ENCODE measurements around the gene ZNF267.
A peak's percentile ranks its signal among the peaks of the same experiment; 100 is the strongest.

ZNF267 gene

GRCh38 chr16:31871510-31871909 is 2.1 kb upstream of the ZNF267 start:
- DNase-seq (ENCODE audit: low spot score) = no peak
- TF ChIP-seq, protein P1, sequence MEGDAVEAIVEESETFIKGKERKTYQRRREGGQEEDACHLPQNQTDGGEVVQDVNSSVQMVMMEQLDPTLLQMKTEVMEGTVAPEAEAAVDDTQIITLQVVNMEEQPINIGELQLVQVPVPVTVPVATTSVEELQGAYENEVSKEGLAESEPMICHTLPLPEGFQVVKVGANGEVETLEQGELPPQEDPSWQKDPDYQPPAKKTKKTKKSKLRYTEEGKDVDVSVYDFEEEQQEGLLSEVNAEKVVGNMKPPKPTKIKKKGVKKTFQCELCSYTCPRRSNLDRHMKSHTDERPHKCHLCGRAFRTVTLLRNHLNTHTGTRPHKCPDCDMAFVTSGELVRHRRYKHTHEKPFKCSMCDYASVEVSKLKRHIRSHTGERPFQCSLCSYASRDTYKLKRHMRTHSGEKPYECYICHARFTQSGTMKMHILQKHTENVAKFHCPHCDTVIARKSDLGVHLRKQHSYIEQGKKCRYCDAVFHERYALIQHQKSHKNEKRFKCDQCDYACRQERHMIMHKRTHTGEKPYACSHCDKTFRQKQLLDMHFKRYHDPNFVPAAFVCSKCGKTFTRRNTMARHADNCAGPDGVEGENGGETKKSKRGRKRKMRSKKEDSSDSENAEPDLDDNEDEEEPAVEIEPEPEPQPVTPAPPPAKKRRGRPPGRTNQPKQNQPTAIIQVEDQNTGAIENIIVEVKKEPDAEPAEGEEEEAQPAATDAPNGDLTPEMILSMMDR (conservative IDR thresholded peaks at IDR 0.05; ENCODE audit: low read depth) = no peak
- CTCF ChIA-PET = interaction anchor here (0.6 kb wide), 1 partner anchor 11 kb away, joined by 4 read pairs; no protein-coding TSS in a partner anchor
- POLR2A ChIA-PET (ENCODE audit: low non-redundant PET) = no interaction called here
- H3K27ac ChIP-seq = no peak overlapping the region

- TF ChIP-seq, protein P1 (conservative IDR thresholded peaks at IDR 0.05; ENCODE audit: low read depth) = no peak
- no peak for DNase-seq (ENCODE audit: low spot score)
- CTCF ChIA-PET = no interaction called here
- H3K27ac ChIP-seq = no peak overlapping the region
- POLR2A ChIA-PET (ENCODE audit: low non-redundant PET) = no interaction called here
Measured at GRCh38 chr16:31872201-31872600, 1.4 kb upstream of the ZNF267 start.

- H3K27ac ChIP-seq = peak overlapping the region; percentile 84
- TF ChIP-seq, protein P1 (conservative IDR thresholded peaks at IDR 0.05; ENCODE audit: low read depth) = no peak
- DNase-seq (ENCODE audit: low spot score) = peak; percentile 72
- ChIA-PET POLR2A (ENCODE audit: low non-redundant PET) (no interaction called here), CTCF (no interaction called here)
Measured at GRCh38 chr16:31874366-31875111, 932 bp downstream of the ZNF267 start.

GRCh38 chr16:31875112-31875803 is 1.7 kb downstream of the ZNF267 start:
- TF ChIP-seq, protein P1 (conservative IDR thresholded peaks at IDR 0.05; ENCODE audit: low read depth) = no peak
- DNase-seq (ENCODE audit: low spot score) = no peak
- CTCF ChIA-PET = no interaction called here
- POLR2A ChIA-PET (ENCODE audit: low non-redundant PET) = no interaction called here
- H3K27ac ChIP-seq = peak overlapping the region; percentile 45

- POLR2A ChIA-PET (ENCODE audit: low non-redundant PET) = no interaction called here
- CTCF ChIA-PET = no interaction called here
- TF ChIP-seq, protein P1 (conservative IDR thresholded peaks at IDR 0.05; ENCODE audit: low read depth) = no peak
- no peak for DNase-seq (ENCODE audit: low spot score)
- peak overlapping the region; percentile 32; the same call in 1 of the 2 replicates for H3K27ac ChIP-seq
Measured at GRCh38 chr16:31875928-31876547, 2.4 kb downstream of the ZNF267 start.

DNA sequence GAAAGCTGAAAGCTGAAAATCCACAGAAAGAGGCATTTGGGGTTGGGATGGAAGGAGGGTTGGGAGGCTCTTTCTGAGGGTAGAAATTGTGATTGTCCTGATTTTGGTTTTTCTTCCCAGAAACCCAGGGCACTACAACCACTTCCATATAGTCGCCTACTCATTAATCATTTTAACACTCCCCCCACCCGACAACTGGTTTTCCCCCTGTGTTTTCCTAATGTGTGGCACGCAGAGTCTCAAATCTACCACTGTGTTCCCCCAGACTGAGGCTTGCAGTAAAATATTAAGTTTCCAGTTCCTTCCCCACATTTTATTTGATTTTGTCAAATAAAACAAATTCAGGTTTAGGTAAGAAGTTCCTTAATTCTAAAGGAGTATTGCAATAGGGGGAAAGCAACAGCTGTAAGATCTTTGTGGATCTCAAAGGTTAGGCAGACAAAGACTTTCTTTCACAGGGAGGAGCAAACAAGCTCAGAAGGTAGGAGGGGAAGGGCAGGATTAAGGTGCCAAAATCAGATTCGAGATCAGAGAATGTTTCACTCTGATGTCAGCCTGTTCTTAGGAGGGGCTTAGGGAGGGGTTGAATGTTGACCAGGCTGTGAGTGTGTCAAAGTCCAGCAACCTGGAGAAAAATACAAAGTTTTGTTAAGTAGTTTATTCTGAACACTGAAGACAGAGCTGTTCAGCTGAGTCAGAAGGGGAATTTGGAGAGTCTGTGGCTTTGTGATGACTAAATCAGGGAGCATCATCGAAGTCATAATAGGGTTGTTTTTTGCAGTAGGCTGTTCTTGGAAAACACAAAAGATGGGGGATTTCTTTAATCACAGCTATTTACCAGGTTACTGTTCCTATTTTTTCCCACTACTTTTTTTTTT is 3.6 kb downstream of the ZNF267 start:
- CTCF ChIA-PET = no interaction called here
- POLR2A ChIA-PET (ENCODE audit: low non-redundant PET) = no interaction called here
- peak overlapping the region; percentile 55 for H3K27ac ChIP-seq
- TF ChIP-seq, protein P1 (conservative IDR thresholded peaks at IDR 0.05; ENCODE audit: low read depth) = no peak
- peak; percentile 77 for DNase-seq (ENCODE audit: low spot score)

All from RWPE1 (cell line).